ENCODE results near the gene CTTN.

CTTN gene

DNA sequence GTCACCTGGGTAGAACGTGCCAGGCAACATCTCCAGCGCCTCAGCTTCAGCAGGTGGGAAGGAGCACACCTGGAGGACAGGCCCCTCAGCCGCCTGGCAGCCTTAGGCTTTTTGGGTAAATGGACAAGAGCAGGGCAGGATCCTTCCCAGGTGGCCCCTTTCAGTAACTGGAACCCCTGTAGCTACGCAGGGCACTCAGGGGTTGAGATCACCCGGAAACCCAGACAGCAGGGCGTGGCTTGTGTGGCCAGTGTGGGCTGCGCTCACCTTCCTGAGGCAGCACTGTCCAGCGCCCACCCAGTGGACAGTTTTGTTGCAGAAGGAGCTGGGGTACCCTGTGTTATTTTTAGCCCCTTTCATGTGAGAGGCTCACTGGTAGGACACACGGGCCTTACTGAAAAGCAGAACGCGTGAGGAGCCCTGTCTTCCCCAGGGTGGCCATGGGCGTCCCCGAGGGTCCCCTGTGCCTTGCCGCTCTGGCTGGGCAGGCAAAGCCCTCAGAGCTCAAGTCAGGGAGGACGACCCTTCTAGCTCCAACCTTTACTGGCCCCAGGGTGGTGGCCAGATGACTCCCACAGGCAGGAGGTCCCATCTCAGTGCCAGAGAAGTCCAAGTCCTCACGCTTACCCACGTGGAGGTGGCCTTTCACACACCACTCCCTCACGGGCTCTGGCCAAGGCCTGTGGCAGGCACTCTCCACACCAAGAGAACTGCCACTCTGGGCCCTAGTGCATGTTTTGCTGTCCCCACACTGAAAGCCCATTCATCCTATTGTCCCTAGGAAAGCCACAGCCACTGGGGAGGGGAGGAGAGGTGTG lies 75.8 kb downstream of the CTTN start:
- TF ChIP-seq, protein P1, sequence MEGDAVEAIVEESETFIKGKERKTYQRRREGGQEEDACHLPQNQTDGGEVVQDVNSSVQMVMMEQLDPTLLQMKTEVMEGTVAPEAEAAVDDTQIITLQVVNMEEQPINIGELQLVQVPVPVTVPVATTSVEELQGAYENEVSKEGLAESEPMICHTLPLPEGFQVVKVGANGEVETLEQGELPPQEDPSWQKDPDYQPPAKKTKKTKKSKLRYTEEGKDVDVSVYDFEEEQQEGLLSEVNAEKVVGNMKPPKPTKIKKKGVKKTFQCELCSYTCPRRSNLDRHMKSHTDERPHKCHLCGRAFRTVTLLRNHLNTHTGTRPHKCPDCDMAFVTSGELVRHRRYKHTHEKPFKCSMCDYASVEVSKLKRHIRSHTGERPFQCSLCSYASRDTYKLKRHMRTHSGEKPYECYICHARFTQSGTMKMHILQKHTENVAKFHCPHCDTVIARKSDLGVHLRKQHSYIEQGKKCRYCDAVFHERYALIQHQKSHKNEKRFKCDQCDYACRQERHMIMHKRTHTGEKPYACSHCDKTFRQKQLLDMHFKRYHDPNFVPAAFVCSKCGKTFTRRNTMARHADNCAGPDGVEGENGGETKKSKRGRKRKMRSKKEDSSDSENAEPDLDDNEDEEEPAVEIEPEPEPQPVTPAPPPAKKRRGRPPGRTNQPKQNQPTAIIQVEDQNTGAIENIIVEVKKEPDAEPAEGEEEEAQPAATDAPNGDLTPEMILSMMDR (IDR thresholded peaks at IDR 0.05; ENCODE audit: low read length): no peak
- TF ChIP-seq EZH2 (IDR thresholded peaks at IDR 0.05; ENCODE audit: borderline replicate concordance, low read length): no peak
- Histone ChIP-seq H3K9me3 (ENCODE audit: low read length) (no peaks in the 10 kb centered on the region), H3K36me3 (ENCODE audit: insufficient read depth, low read length) (no peaks in the 10 kb centered on the region), H3K27me3 (ENCODE audit: insufficient read depth, low read length) (no peaks in the 10 kb centered on the region), H3K9ac (ENCODE audit: low read length) (no peak overlapping the region), H2AFZ (ENCODE audit: low read length) (no peak overlapping the region), H3K4me2 (ENCODE audit: low read length) (no peak overlapping the region), H3F3A (ENCODE audit: insufficient read depth, low read length) (no peaks in the 10 kb centered on the region), H3K4me1 (ENCODE audit: insufficient read depth, low read length, severe bottlenecking) (no peaks in the 10 kb centered on the region), H3K27ac (ENCODE audit: low read depth, low read length, poor library complexity, severe bottlenecking) (no peak overlapping the region), H3K4me3 (ENCODE audit: low read depth, low read length, poor library complexity, severe bottlenecking) (no peak overlapping the region), H3K79me2 (ENCODE audit: insufficient read depth, low read length) (no peaks in the 10 kb centered on the region), H3K9me2 (ENCODE audit: low read depth, low read length) (no peaks in the 10 kb centered on the region), H4K20me1 (ENCODE audit: insufficient read depth, low read length) (no peaks in the 10 kb centered on the region)

DNA sequence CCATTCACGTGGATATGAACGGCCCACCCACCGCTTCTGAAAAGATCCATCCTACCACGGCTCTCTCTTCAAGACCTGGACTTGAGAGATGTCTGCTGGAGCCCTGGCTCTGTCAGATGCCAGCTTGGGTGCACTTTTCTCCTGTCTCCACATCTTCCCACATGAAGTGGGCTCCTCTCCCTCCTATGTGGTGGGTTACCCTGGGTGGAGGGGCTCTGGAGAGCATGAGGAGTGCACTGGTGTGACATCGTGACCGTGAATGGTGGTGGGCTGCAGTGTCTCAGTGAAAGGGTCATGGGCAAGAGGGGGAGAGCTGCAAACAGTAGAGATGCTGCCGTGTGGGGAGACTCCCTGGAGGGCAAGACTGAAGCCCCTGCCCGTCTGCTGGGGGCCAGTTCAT lies 76.4 kb downstream of the CTTN start:
- Histone ChIP-seq H3K4me2 (ENCODE audit: low read length) (no peak overlapping the region), H3K36me3 (ENCODE audit: insufficient read depth, low read length) (no peaks in the 10 kb centered on the region), H2AFZ (ENCODE audit: low read length) (no peak overlapping the region), H3K4me3 (ENCODE audit: low read depth, low read length, poor library complexity, severe bottlenecking) (no peak overlapping the region), H3K79me2 (ENCODE audit: insufficient read depth, low read length) (no peaks in the 10 kb centered on the region), H3K4me1 (ENCODE audit: insufficient read depth, low read length, severe bottlenecking) (no peaks in the 10 kb centered on the region), H3K9ac (ENCODE audit: low read length) (no peak overlapping the region), H3F3A (ENCODE audit: insufficient read depth, low read length) (no peaks in the 10 kb centered on the region), H3K27ac (ENCODE audit: low read depth, low read length, poor library complexity, severe bottlenecking) (no peak overlapping the region), H3K9me2 (ENCODE audit: low read depth, low read length) (no peaks in the 10 kb centered on the region), H3K9me3 (ENCODE audit: low read length) (no peaks in the 10 kb centered on the region), H3K27me3 (ENCODE audit: insufficient read depth, low read length) (no peaks in the 10 kb centered on the region), H4K20me1 (ENCODE audit: insufficient read depth, low read length) (no peaks in the 10 kb centered on the region)
- TF ChIP-seq, protein P1 (IDR thresholded peaks at IDR 0.05; ENCODE audit: low read length): no peak
- no peak for TF ChIP-seq EZH2 (IDR thresholded peaks at IDR 0.05; ENCODE audit: borderline replicate concordance, low read length)

DNA sequence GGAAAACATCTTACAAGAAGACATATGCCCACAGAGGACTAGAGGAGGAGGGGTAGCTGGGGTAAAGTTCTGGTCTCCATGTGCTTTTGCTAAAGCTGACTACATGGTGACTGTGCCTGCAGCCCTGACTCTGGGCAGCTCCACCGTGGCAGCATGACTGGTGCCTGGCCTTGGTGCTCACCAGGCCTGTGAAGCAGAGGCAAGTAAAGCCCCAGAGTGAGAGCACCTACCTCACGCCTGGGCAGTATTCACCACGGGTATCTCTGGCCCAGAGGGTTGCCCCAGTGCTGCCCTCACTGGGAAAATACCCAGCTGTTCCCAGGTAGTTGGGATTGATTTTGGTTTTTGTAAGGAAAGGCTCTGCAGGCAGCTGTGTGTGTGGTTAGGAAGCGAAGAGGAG lies 78.3 kb downstream of the CTTN start:
- H3F3A ChIP-seq (ENCODE audit: insufficient read depth, low read length): no peaks in the 10 kb centered on the region
- H2AFZ ChIP-seq (ENCODE audit: low read length): no peak overlapping the region
- H3K4me1 ChIP-seq (ENCODE audit: insufficient read depth, low read length, severe bottlenecking): no peaks in the 10 kb centered on the region
- no peaks in the 10 kb centered on the region for H3K27me3 ChIP-seq (ENCODE audit: insufficient read depth, low read length)
- H4K20me1 ChIP-seq (ENCODE audit: insufficient read depth, low read length): no peaks in the 10 kb centered on the region
- TF ChIP-seq, protein P1 (IDR thresholded peaks at IDR 0.05; ENCODE audit: low read length): no peak
- TF ChIP-seq EZH2 (IDR thresholded peaks at IDR 0.05; ENCODE audit: borderline replicate concordance, low read length): no peak
- no peaks in the 10 kb centered on the region for H3K36me3 ChIP-seq (ENCODE audit: insufficient read depth, low read length)
- no peak overlapping the region for H3K27ac ChIP-seq (ENCODE audit: low read depth, low read length, poor library complexity, severe bottlenecking)
- H3K4me3 ChIP-seq (ENCODE audit: low read depth, low read length, poor library complexity, severe bottlenecking): no peak overlapping the region
- H3K9me2 ChIP-seq (ENCODE audit: low read depth, low read length): no peaks in the 10 kb centered on the region
- no peaks in the 10 kb centered on the region for H3K79me2 ChIP-seq (ENCODE audit: insufficient read depth, low read length)
- H3K9me3 ChIP-seq (ENCODE audit: low read length): no peaks in the 10 kb centered on the region
- no peak overlapping the region for H3K9ac ChIP-seq (ENCODE audit: low read length)
- H3K4me2 ChIP-seq (ENCODE audit: low read length): no peak overlapping the region

Data from OCI-LY1 (cell line).